Neutrophil (primary cell): ENCODE results near the gene SNW1.

ENCODE experiments used
- H3K27ac ChIP-seq: fragments of 200-600 bp; sonication (generic); 2 replicates; pipeline ENCODE4 v1.5.1; 2016; ENCODE audit warnings: mild to moderate bottlenecking, moderate library complexity
- H3K27me3 ChIP-seq: fragments of 200-600 bp; sonication (generic); 2 replicates; pipeline ENCODE4 v1.6.0; 2016; ENCODE audit warnings: mild to moderate bottlenecking
- H3K36me3 ChIP-seq: fragments of 200-600 bp; sonication (generic); 2 replicates; pipeline ENCODE4 v1.5.1; 2017
- H3K4me1 ChIP-seq, 2 experiments: fragments of 200-600 bp in 1 of 2; sonication (generic) in 1 of 2; 1 replicate in 1 of 2; 2 replicates in 1 of 2; pipeline versions ENCODE4 v1.5.1 to v1.6.1; 2013 to 2016; ENCODE audit warnings: low read depth in 1 of 2, low read length in 1 of 2, mild to moderate bottlenecking in 1 of 2, moderate library complexity in 1 of 2; ENCODE audit not compliant: control insufficient read depth in 1 of 2, insufficient read depth in 1 of 2
- H3K4me3 ChIP-seq, 2 experiments: fragments of 200-600 bp in 1 of 2; sonication (generic) in 1 of 2; 1 replicate in 1 of 2; 2 replicates in 1 of 2; pipeline ENCODE4 v1.5.1; 2013 to 2016; ENCODE audit warnings: low read depth in 1 of 2, low read length in 1 of 2, mild to moderate bottlenecking in 1 of 2, moderate library complexity in 1 of 2
- H3K9me3 ChIP-seq: fragments of 200-600 bp; sonication (generic); 2 replicates; pipeline ENCODE4 v1.5.1; 2016
- CTCF ChIP-seq: fragments of 200-600 bp; sonication (generic); IDR thresholded peaks from 2 replicates; pipeline ENCODE4 v1.5.1; 2016; ENCODE audit warnings: antibody characterized with exemption

The SNW1 gene

GRCh38 chr14:77707724-77708408, 53.1 kb downstream of the SNW1 start, which contains the start of the genes ALKBH1 and SLIRP:
TSS of gene ALKBH1 (minus strand) at chr14:77708023. CDS start at chr14:77708004, 19 bp downstream.
TSS of gene SLIRP (plus strand) at chr14:77708103. CDS start at chr14:77708112, 9 bp downstream.
- H3K4me1 ChIP-seq: peaks cover 20 to 22% of the 10 kb centered on the region in 2 experiments
- H3K27me3 ChIP-seq: no peaks in the 10 kb centered on the region
- peak within 1 kb of the TSS; percentile 95 to 97 for H3K4me3 ChIP-seq

GRCh38 chr14:77707355-77707723, 53.6 kb downstream of the SNW1 start:
- Histone ChIP-seq H3K4me3 (peak overlapping the region; percentile 95 to 97), H3K36me3 (peaks cover 35% of the 10 kb centered on the region), H3K9me3 (no peaks in the 10 kb centered on the region), H3K4me1 (peaks cover 20 to 22% of the 10 kb centered on the region in 2 experiments), H3K27me3 (no peaks in the 10 kb centered on the region), H3K27ac (peak overlapping the region; percentile 75)
- TF ChIP-seq CTCF: no peak

More at GRCh38 chr14:77707724-77708408, 53.1 kb downstream of the SNW1 start, which contains the start of the genes ALKBH1 and SLIRP:
- TF ChIP-seq CTCF: peak; percentile 19
- peaks cover 33% of the 10 kb centered on the region for H3K36me3 ChIP-seq
- peak within 1 kb of the TSS; percentile 75 for H3K27ac ChIP-seq
- H3K9me3 ChIP-seq: no peaks in the 10 kb centered on the region

- no peaks in the 10 kb centered on the region for H3K4me1 ChIP-seq
- no peaks in the 10 kb centered on the region for H3K27me3 ChIP-seq
- TF ChIP-seq CTCF: no peak
- H3K27ac ChIP-seq: no peak overlapping the region
- H3K36me3 ChIP-seq: peaks cover 43% of the 10 kb centered on the region
- H3K9me3 ChIP-seq: no peaks in the 10 kb centered on the region
- H3K4me3 ChIP-seq: no peak overlapping the region
These were observed 69.7 kb downstream of the SNW1 start for GRCh38 chr14:77691259-77691658.

GRCh38 chr14:77682158-77682553, 78.8 kb downstream of the SNW1 start:
- Histone ChIP-seq H3K27ac (no peak overlapping the region), H3K36me3 (peaks cover 18% of the 10 kb centered on the region), H3K9me3 (no peaks in the 10 kb centered on the region), H3K4me3 (no peak overlapping the region), H3K27me3 (no peaks in the 10 kb centered on the region), H3K4me1 (no peaks in the 10 kb centered on the region)
- no peak for TF ChIP-seq CTCF

GRCh38 chr14:77681196-77682157, 79.5 kb downstream of the SNW1 start:
- Histone ChIP-seq H3K27ac (no peak overlapping the region), H3K4me3 (no peak overlapping the region), H3K4me1 (no peaks in the 10 kb centered on the region), H3K9me3 (no peaks in the 10 kb centered on the region), H3K27me3 (no peaks in the 10 kb centered on the region), H3K36me3 (peaks cover 18% of the 10 kb centered on the region)
- TF ChIP-seq CTCF: no peak
